ENCODE data around the gene SPTBN1. TPM values are rescaled to one million over a fixed set of nuclear protein-coding genes. Genes with fewer than 3 reads are reported as not detected.

SPTBN1 gene
- total RNA-seq, 1 experiment from 2014 or later = 204 TPM

DNA sequence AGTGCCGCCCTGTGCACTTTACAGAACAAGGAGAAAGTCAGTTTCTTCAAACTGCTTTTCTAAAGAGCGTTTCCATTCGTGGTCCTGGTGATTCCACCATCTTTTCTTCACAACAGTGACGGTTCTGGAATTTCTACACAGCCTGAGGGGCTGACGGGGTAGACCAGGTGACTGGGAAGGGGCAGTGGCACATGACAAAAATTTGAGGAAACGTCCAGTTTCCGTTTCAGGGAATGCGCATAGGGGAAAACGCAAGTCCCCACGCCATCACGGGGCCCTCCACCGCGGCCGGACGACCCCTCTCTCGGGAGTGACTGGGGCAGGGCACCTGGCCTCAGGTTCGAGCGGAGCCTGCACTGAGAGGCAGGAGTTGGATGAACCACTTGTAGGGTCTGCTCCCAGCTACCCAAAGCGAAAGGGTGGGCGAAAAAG is 980 bp upstream of the SPTBN1 start:
- no peaks in the 10 kb centered on the region for H3K36me3 Mint-ChIP-seq
- H3K4me3 Mint-ChIP-seq = peak overlapping the region; percentile 84
- H3K27me3 Mint-ChIP-seq (ENCODE audit: low read depth) = no peaks in the 10 kb centered on the region; the same call in none of the 2 replicates
- peak; percentile 4 for ATAC-seq
- ChIA-PET POLR2A (interaction anchor here (1.0 kb wide), 1 partner anchor 16 kb away, joined by 6 read pairs; no protein-coding TSS in a partner anchor), CTCF (interaction anchor here (0.7 to 1.0 kb wide), 2 partner anchors 277 to 278 kb away, joined by 3 read pairs; no protein-coding TSS in a partner anchor)
- no peaks in the 10 kb centered on the region for H3K9me3 Mint-ChIP-seq
- peak; percentile 14 for DNase-seq (ENCODE audit: low spot score)
- TF ChIP-seq SMAD3 (CRISPR knock-in tag; IDR thresholded peaks at IDR 0.05; ENCODE audit: borderline replicate concordance) = no peak
- peak; percentile 43; the same call in 1 of the 2 replicates for TF ChIP-seq USF1 (CRISPR knock-in tag; IDR thresholded peaks at IDR 0.05)
- TF ChIP-seq, protein P1, sequence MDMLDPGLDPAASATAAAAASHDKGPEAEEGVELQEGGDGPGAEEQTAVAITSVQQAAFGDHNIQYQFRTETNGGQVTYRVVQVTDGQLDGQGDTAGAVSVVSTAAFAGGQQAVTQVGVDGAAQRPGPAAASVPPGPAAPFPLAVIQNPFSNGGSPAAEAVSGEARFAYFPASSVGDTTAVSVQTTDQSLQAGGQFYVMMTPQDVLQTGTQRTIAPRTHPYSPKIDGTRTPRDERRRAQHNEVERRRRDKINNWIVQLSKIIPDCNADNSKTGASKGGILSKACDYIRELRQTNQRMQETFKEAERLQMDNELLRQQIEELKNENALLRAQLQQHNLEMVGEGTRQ (CRISPR knock-in tag; IDR thresholded peaks at IDR 0.05) = peak; percentile 50; the same call in 1 of the 2 replicates
- TF ChIP-seq AFF4 (CRISPR knock-in tag; IDR thresholded peaks at IDR 0.05; ENCODE audit: borderline replicate concordance) = no peak
- 0 out of 2 replicates have a peak, but pooled peaks have one; percentile 23 for TF ChIP-seq ETV6 (CRISPR knock-in tag; IDR thresholded peaks at IDR 0.05)
- TF ChIP-seq, protein P2, sequence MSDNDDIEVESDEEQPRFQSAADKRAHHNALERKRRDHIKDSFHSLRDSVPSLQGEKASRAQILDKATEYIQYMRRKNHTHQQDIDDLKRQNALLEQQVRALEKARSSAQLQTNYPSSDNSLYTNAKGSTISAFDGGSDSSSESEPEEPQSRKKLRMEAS (CRISPR knock-in tag; IDR thresholded peaks at IDR 0.05) = 0 out of 2 replicates have a peak, but pooled peaks have one; percentile 7
- peak overlapping the region; percentile 68; the same call in 1 of the 2 replicates for H3K27ac Mint-ChIP-seq
- H3K4me1 Mint-ChIP-seq = peaks cover 32% of the 10 kb centered on the region

DNA sequence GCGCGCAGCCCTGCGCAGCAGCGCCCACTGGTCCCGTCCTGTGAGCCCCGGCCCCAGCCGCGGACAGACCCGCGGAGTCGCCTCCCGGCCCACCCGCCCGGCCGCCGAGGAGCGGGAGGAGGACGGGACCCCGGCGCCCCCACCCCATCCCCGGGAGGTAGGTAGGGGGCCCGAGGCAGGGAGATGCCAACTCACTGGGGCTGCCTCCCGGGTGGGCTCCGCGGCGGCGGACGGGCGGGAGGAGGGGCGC is 160 bp downstream of the SPTBN1 start:
- ChIA-PET CTCF (interaction anchor here (0.6 to 1.0 kb wide), 2 partner anchors 279 to 629 kb away, joined by 3 read pairs; no protein-coding TSS in a partner anchor), POLR2A (no interaction called here)
- Mint-ChIP-seq H3K4me1 (peaks cover 32% of the 10 kb centered on the region), H3K9me3 (no peaks in the 10 kb centered on the region), H3K36me3 (no peaks in the 10 kb centered on the region), H3K27me3 (ENCODE audit: low read depth) (no peaks in the 10 kb centered on the region; the same call in none of the 2 replicates), H3K4me3 (peak overlapping the region; percentile 44), H3K27ac (no peak overlapping the region)
- DNase-seq (ENCODE audit: low spot score) (no peak), ATAC-seq (no peak; the same call in 1 of the 2 replicates)
- TF ChIP-seq NFYB (CRISPR knock-in tag; conservative IDR thresholded peaks at IDR 0.05; ENCODE audit: low read depth) (no peak), HMGXB4 (CRISPR knock-in tag; IDR thresholded peaks at IDR 0.05) (peak; percentile 42; the same call in 1 of the 2 replicates), ARID4B (CRISPR knock-in tag; IDR thresholded peaks at IDR 0.05; ENCODE audit: borderline replicate concordance) (0 out of 2 replicates have a peak, but pooled peaks have one; percentile 6)

All from WTC11 (cell line).